Hematopoietic multipotent progenitor cell treated with erythropoietin and hydrocortisone succinate and interleukin-3 and kit ligand, for 15 days (in vitro differentiated cells): ENCODE data around the gene UQCRC1.
"Not testable (repeated sequence)": the region's sequence is repeated elsewhere in the genome, so short reads cannot be mapped to it uniquely, and the experiment has no call there.

ENCODE experiments used
- DNase-seq: peaks from one replicate; pipeline ENCODE4 v3.0.0-alpha.2; 2015; ENCODE audit warnings: low spot score

Gene UQCRC1

DNA sequence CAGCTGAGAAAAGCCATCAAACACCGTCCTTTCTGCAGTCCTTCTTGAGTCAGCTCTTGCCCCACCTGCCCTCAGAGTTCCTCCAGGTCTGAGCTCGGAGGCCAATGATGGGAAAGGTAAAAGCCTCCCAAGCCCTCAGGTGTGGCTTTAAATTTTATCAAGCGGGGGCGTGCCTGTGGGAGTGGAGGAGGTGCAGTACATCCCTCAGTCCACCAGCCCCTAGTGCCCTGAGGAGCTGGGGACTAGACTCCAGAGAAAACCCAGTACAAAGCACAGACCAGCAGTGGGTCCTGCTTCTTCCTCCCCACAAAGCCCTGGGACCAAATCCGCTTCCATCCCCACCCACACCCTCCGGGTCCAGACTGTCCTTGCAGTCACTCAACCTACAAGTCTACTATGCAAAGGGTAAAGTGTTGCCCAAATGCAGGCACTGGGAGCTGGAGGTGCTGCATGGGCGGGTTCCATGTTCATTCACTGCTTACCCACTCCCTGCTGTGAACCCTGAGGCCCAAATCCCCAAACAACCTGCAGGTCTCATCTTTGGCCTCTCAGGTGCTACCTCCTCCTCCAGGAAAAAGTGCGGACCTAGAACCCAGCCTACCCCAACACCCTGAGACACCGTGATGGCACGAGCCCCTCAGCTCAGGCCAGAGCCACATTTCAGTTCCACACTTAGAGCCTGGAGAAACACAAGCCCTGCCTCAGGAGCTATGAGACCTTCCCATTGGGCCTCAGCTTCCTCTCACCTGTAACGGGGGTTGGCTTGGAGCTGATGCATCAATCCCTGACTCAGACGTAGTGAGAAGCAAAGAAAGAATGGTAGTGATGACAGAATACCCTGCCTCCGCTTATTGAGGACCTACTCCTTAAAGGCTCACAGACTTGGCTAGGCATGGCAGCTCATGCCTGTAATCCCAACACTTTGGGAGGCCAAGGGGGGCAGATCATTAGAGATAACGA, 55.3 kb downstream of the UQCRC1 start:
- no peak for DNase-seq

DNA sequence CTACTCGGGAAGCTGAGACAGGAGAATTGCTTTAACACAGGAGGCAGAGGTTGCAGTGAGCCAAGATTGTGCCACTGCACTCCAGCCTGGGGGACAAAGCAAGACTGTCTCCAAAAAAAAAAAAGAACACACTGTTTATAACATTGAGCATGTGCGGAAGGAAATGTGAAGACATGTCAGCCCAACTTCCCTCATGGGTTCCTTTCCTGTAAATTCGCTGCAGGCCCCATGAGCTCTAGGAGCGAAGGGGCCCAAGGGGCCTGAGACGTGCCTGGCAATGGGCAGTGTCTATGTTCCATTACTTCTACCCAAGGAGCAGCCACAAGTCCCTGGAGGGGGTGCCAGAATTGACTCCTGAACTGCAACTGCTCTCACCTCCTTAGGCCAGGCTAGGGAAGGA, 56.1 kb downstream of the UQCRC1 start:
- DNase-seq: no peak

DNA sequence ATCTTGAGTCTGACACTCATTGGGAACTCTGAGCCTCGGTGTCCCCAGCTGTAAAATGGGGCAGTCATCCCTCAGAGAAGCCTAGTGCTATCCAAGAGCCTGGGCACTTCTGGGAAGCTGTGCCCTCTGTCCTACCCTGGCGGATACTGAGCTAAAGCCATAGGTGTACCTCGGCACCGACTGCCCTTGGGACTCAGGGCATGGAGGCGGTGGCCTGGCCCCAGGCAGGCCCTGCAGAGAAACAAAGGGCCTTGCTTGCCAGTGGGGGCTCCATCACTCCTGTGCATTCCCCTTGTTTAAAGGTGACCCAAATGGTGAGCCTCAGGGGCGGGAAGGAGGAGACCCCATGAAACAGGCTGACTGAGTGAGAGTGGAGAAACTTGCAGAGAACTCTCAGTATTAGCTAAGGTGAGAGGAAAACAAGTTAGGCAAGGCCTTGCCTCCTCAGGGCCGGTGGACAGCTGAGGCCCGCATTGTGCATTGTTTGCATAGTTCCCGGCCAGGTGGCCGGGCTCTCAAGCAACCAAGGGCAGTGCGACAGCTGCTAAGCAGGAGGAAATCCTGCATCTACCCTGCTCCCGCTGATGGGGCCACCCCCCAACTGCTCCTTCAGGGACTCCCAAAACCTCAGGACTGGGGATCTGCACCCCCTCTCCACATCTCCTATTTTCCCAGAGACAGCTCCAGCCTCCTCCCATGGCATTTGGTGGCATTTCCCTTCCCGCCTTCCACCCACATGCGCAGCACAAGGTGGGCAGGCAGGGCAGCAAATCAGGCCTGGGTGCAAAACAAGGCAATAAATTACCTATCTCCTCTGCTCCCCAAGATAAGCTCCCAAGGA, 57.1 kb downstream of the UQCRC1 start:
- no peak for DNase-seq

DNA sequence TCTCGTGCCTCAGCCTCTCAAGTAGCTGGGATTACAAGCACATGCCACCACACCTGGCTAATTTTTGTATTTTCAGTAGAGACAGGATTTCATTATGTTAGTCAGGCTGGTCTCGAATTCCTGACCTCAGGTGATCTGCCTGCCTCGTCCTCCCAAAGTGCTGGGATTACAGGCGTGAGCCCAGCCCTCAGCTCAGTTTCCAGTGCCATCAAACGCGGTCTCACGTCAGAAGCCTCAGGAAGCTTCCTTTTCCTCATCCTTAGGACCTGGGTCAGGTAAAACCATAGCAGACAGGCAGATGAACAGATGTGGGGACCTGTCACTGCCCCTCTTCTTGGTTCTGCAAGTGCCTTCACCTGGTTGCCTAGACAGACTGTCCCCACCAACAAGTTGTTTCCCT, 57.8 kb downstream of the UQCRC1 start:
- not testable (repeated sequence) for DNase-seq
